Calu3 (cell line): ENCODE measurements around the gene REPS2. TPM values are rescaled to one million over a fixed set of nuclear protein-coding genes. Genes with fewer than 3 reads are reported as not detected.

ENCODE experiments used
- BruUV-seq: library from RNA; stranded (reverse); fragments of 400-500 nt; replicated peaks from 2 replicates; lab custom pipeline; 2021; lab: Mats Ljungman, UMichigan
- CTCF ChIA-PET: fragments of 300-600 bp; sonication (Branson Sonifier 250); formaldehyde crosslinking; loops from one replicate; lab custom pipeline; 2022; ENCODE audit warnings: antibody characterized with exemption; lab: Charles Lee
- DNase-seq: peaks from one replicate; pipeline ENCODE4 v3.0.0; 2022
- H3K27ac Mint-ChIP-seq: one replicate; pipeline ENCODE4 v1.8.0; 2022; ENCODE audit warnings: mixed read lengths; ENCODE audit not compliant: unreplicated experiment
- H3K27me3 Mint-ChIP-seq: one replicate; pipeline ENCODE4 v1.8.0; 2022; ENCODE audit warnings: mixed read lengths; ENCODE audit not compliant: unreplicated experiment
- H3K36me3 Mint-ChIP-seq: one replicate; pipeline ENCODE4 v1.8.0; 2022; ENCODE audit warnings: mild to moderate bottlenecking, moderate library complexity, mixed read lengths; ENCODE audit not compliant: insufficient read depth, unreplicated experiment
- H3K4me1 Mint-ChIP-seq: one replicate; pipeline ENCODE4 v1.8.0; 2022; ENCODE audit warnings: mild to moderate bottlenecking, low read depth, mixed read lengths; ENCODE audit not compliant: unreplicated experiment
- H3K4me3 Mint-ChIP-seq: one replicate; pipeline ENCODE4 v1.8.0; 2022; ENCODE audit warnings: mild to moderate bottlenecking, low read depth, moderate library complexity, mixed read lengths; ENCODE audit not compliant: unreplicated experiment
- H3K9me3 Mint-ChIP-seq: one replicate; pipeline ENCODE4 v1.8.0; 2022; ENCODE audit warnings: low read depth, mixed read lengths; ENCODE audit not compliant: unreplicated experiment
- intact Hi-C: fragments of 100-400 bp; cut with micrococcal nuclease; formaldehyde crosslinking; loops from one replicate; pipeline ENCODE4 v1.10.0; 2022; ENCODE audit not compliant: unreplicated experiment
- total RNA-seq: library from RNA; stranded (reverse); gene quantifications from 2 replicates; pipeline ENCODE4 v1.2.3, GENCODE V29; 2022
- TF ChIP-seq, protein P1 (sequence below): fragments of 200-600 bp; IDR thresholded peaks from one replicate; pipeline ENCODE4 v1.8.0; 2022; ENCODE audit warnings: antibody characterized with exemption; ENCODE audit not compliant: unreplicated experiment

Gene REPS2
- total RNA-seq, 1 experiment from 2014 or later, result 14.5 TPM

DNA sequence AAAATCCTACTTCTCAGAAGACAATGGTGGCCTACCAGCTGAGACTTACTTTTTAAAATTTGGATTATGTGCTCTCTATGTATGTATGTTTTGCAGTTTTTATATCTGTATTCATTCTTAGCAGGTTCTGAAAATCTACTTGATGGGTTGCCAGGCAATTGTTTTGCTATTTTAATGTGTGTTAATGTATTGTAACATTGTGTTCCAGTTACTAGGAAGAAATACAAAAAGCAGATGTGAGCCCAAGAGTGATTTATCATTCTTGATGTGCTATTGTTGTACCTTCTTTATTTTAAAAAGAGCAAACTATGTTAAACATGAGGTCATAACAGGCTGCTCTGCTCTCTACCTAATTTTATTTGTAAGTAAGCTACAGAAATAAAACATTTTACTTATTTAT, 81.9 kb downstream of the REPS2 start:
- BruUV-seq, result no TSS peak
- no peaks in the 10 kb centered on the region for H3K9me3 Mint-ChIP-seq
- no peak overlapping the region for H3K27ac Mint-ChIP-seq
- CTCF ChIA-PET, result no interaction called here
- DNase-seq, result no peak
- intact Hi-C loops, result no loop called here
- TF ChIP-seq, protein P1, sequence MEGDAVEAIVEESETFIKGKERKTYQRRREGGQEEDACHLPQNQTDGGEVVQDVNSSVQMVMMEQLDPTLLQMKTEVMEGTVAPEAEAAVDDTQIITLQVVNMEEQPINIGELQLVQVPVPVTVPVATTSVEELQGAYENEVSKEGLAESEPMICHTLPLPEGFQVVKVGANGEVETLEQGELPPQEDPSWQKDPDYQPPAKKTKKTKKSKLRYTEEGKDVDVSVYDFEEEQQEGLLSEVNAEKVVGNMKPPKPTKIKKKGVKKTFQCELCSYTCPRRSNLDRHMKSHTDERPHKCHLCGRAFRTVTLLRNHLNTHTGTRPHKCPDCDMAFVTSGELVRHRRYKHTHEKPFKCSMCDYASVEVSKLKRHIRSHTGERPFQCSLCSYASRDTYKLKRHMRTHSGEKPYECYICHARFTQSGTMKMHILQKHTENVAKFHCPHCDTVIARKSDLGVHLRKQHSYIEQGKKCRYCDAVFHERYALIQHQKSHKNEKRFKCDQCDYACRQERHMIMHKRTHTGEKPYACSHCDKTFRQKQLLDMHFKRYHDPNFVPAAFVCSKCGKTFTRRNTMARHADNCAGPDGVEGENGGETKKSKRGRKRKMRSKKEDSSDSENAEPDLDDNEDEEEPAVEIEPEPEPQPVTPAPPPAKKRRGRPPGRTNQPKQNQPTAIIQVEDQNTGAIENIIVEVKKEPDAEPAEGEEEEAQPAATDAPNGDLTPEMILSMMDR, result no peak
- no peaks in the 10 kb centered on the region for H3K36me3 Mint-ChIP-seq
- peaks cover 37% of the 10 kb centered on the region for H3K4me1 Mint-ChIP-seq
- H3K4me3 Mint-ChIP-seq, result no peak overlapping the region
- no peaks in the 10 kb centered on the region for H3K27me3 Mint-ChIP-seq

DNA sequence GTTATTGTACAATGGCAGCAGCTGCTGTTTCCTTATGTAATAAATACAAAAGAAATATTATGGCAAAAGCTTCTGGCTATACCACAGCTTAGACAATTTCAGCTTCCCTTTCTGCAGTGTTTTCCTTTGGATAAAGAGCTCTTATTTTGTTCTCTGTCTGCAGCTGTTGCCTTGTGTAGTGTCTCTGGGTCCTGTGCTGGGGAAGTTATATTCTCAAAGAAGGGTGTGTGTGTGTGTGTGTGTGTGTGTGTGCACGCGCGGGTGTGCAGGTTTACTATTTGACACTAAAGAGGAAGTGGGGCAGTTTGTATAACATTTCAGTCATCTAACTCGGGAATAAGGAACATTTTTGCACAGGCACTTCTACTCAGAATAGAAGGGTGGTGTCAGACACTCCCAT, 83.6 kb downstream of the REPS2 start:
- Mint-ChIP-seq H3K36me3 (no peaks in the 10 kb centered on the region), H3K4me1 (peaks cover 47% of the 10 kb centered on the region), H3K9me3 (no peaks in the 10 kb centered on the region), H3K27ac (no peak overlapping the region), H3K27me3 (no peaks in the 10 kb centered on the region), H3K4me3 (no peak overlapping the region)
- DNase-seq, result no peak
- TF ChIP-seq, protein P1, result no peak
- CTCF ChIA-PET, result interaction anchor here (2.9 kb wide), 1 partner anchor 147 kb away, joined by 7 read pairs; no protein-coding TSS in a partner anchor
- intact Hi-C loops, result loop anchor here (10.0 kb wide), 1 partner anchor 75 kb away; no protein-coding TSS in a partner anchor
- no TSS peak for BruUV-seq

DNA sequence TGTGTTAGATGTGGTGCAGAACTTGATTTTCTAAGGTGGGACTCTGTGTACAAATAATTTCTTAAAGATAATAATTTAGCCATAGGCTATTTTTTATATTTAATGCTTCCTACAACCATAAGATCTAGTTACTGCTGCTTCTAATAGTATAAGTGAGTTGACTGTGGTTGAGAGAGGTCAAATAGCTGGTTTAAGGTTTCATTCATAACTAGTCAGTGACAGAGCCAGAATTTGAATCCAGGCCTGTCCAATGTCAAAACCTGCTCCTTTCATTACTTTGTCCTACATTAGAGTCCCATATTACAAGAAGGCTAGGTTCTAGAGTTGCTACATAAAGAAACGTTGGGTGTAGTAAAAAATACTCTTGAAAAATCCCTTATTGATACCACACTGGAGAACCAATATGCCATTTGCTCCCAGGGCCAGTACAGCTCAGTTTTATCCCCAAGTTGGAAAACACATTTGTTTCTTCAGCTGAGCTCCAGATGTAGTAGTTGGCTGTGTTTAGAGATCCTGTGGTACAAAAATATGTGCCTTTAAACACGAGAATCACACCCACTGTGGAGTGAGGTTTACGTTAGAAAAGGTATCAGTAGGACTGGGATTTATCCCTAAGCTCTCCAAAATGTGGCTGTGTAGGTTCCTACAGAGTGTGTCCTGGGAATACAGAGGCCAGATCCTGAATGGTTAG, 84.3 kb downstream of the REPS2 start:
- peaks cover 51% of the 10 kb centered on the region for H3K4me1 Mint-ChIP-seq
- no peak overlapping the region for H3K4me3 Mint-ChIP-seq
- H3K9me3 Mint-ChIP-seq, result no peaks in the 10 kb centered on the region
- H3K27ac Mint-ChIP-seq, result no peak overlapping the region
- no peaks in the 10 kb centered on the region for H3K27me3 Mint-ChIP-seq
- DNase-seq, result no peak
- CTCF ChIA-PET, result interaction anchor here (2.9 kb wide), 1 partner anchor 148 kb away, joined by 7 read pairs; no protein-coding TSS in a partner anchor
- TF ChIP-seq, protein P1, result no peak
- no TSS peak for BruUV-seq
- intact Hi-C loops, result loop anchor here (10.0 kb wide), 1 partner anchor 76 kb away; no protein-coding TSS in a partner anchor
- H3K36me3 Mint-ChIP-seq, result no peaks in the 10 kb centered on the region

DNA sequence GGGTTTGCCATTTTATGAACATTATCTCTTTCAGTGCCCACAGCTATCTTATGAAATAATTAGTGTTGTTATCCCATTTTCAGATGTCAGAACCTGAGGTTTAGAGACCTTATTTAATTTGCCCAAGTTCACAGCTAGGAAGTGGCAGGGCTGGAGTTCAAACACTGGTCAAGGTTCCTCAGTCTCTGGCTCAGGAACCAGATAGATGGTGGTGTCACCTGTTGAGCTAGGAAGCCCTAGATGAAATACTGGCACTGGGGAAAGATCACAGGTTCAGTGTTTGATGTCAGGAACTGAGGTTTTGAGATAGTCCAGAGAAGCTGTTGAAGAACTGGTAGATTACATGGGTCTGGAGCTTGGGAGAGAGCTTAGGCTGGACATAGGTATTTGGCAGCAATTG, 85.4 kb downstream of the REPS2 start:
- DNase-seq, result no peak
- Mint-ChIP-seq H3K4me3 (peak overlapping the region; percentile 49), H3K9me3 (no peaks in the 10 kb centered on the region), H3K36me3 (no peaks in the 10 kb centered on the region), H3K27me3 (no peaks in the 10 kb centered on the region), H3K27ac (peak overlapping the region; percentile 47), H3K4me1 (peaks cover 61% of the 10 kb centered on the region)
- no TSS peak for BruUV-seq
- CTCF ChIA-PET, result interaction anchor here (2.9 kb wide), 1 partner anchor 149 kb away, joined by 7 read pairs; no protein-coding TSS in a partner anchor
- intact Hi-C loops, result loop anchor here (10.0 kb wide), 1 partner anchor 77 kb away; no protein-coding TSS in a partner anchor
- TF ChIP-seq, protein P1, result no peak
